Measurements from ENCODE around the gene SIRPG. TPM values are rescaled to one million over a fixed set of nuclear protein-coding genes. Genes with fewer than 3 reads are reported as not detected.

The SIRPG gene
- total RNA-seq, 1 donor from 2014 or later, result not detected

- Mint-ChIP-seq H3K4me1 (no peaks in the 10 kb centered on the region), H3K4me3 (no peak overlapping the region), H3K27me3 (ENCODE audit: insufficient read depth, low read depth) (no peaks in the 10 kb centered on the region), H3K9me3 (no peaks in the 10 kb centered on the region), H3K36me3 (no peaks in the 10 kb centered on the region), H3K27ac (no peak overlapping the region)
- Histone ChIP-seq H2AFZ (replicated peaks) (no peak overlapping the region), H3F3A (ENCODE audit: low read depth) (no peaks in the 10 kb centered on the region), H3K36me3 (no peaks in the 10 kb centered on the region), H4K20me1 (ENCODE audit: low read depth) (no peaks in the 10 kb centered on the region), H3K27ac (no peak overlapping the region), H3K27me3 (no peaks in the 10 kb centered on the region), H3K9me3 (ENCODE audit: low read depth) (no peaks in the 10 kb centered on the region), H3K4me2 (no peak overlapping the region), H3K9ac (no peak overlapping the region), H3K4me1 (no peaks in the 10 kb centered on the region), H3K79me2 (ENCODE audit: low read depth) (no peaks in the 10 kb centered on the region), H3K4me3 (no peak overlapping the region)
- TF ChIP-seq EZH2 (IDR thresholded peaks at IDR 0.05) (no peak), EZH2phosphoT487 (IDR thresholded peaks at IDR 0.05) (no peak)
- TF ChIP-seq, protein P1, sequence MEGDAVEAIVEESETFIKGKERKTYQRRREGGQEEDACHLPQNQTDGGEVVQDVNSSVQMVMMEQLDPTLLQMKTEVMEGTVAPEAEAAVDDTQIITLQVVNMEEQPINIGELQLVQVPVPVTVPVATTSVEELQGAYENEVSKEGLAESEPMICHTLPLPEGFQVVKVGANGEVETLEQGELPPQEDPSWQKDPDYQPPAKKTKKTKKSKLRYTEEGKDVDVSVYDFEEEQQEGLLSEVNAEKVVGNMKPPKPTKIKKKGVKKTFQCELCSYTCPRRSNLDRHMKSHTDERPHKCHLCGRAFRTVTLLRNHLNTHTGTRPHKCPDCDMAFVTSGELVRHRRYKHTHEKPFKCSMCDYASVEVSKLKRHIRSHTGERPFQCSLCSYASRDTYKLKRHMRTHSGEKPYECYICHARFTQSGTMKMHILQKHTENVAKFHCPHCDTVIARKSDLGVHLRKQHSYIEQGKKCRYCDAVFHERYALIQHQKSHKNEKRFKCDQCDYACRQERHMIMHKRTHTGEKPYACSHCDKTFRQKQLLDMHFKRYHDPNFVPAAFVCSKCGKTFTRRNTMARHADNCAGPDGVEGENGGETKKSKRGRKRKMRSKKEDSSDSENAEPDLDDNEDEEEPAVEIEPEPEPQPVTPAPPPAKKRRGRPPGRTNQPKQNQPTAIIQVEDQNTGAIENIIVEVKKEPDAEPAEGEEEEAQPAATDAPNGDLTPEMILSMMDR (IDR thresholded peaks at IDR 0.05), result no peak
- no peak for DNase-seq (ENCODE audit: low spot score)
Measured at GRCh38 chr20:1587781-1588532, 69.6 kb downstream of the SIRPG start.

- Mint-ChIP-seq H3K27ac (no peak overlapping the region), H3K36me3 (no peaks in the 10 kb centered on the region), H3K9me3 (no peaks in the 10 kb centered on the region), H3K4me1 (no peaks in the 10 kb centered on the region), H3K27me3 (ENCODE audit: insufficient read depth, low read depth) (peaks cover 2% of the 10 kb centered on the region), H3K4me3 (no peak overlapping the region)
- Histone ChIP-seq H3K27ac (no peak overlapping the region), H4K20me1 (ENCODE audit: low read depth) (no peaks in the 10 kb centered on the region), H3K4me2 (no peak overlapping the region), H3K4me3 (no peak overlapping the region), H3K9ac (no peak overlapping the region), H3K27me3 (no peaks in the 10 kb centered on the region), H3K79me2 (ENCODE audit: low read depth) (no peaks in the 10 kb centered on the region), H3F3A (ENCODE audit: low read depth) (no peaks in the 10 kb centered on the region), H3K9me3 (ENCODE audit: low read depth) (no peaks in the 10 kb centered on the region), H3K36me3 (no peaks in the 10 kb centered on the region), H2AFZ (replicated peaks) (no peak overlapping the region), H3K4me1 (no peaks in the 10 kb centered on the region)
- DNase-seq (ENCODE audit: low spot score), result no peak
- TF ChIP-seq EZH2 (IDR thresholded peaks at IDR 0.05) (no peak), EZH2phosphoT487 (IDR thresholded peaks at IDR 0.05) (no peak)
- TF ChIP-seq, protein P1 (IDR thresholded peaks at IDR 0.05), result no peak
Measured at GRCh38 chr20:1579488-1579887, 78.1 kb downstream of the SIRPG start.

Small RNA genes within 50 kb of the gene (small RNA-seq; reads per million reads assigned to genes)
- gene AL109809.3, result not detected
- gene RN7SL561P, result not detected

Other genes with a start within 250 kb of the SIRPG start
- gene NSFL1C, start 190.9 kb downstream of the SIRPG start, total RNA-seq (ENCODE audit: low replicate concordance), result 30.5 and 43.4 TPM in 2 replicates
- not detected in 2 replicates for gene SIRPB2, start 166.4 kb downstream of the SIRPG start, total RNA-seq (ENCODE audit: low replicate concordance)
- not detected in 2 replicates for gene SIRPD, start 100.1 kb downstream of the SIRPG start, total RNA-seq (ENCODE audit: low replicate concordance)
- gene SIRPB1, start 37.8 kb downstream of the SIRPG start, total RNA-seq (ENCODE audit: low replicate concordance), result 0.62 TPM in 1 of 2 replicates, not detected in the other
- gene SIRPA, start 237.6 kb upstream of the SIRPG start, total RNA-seq (ENCODE audit: low replicate concordance), result 5.1 and 7.8 TPM in 2 replicates